Measurements from ENCODE around the gene URB1.

DNA sequence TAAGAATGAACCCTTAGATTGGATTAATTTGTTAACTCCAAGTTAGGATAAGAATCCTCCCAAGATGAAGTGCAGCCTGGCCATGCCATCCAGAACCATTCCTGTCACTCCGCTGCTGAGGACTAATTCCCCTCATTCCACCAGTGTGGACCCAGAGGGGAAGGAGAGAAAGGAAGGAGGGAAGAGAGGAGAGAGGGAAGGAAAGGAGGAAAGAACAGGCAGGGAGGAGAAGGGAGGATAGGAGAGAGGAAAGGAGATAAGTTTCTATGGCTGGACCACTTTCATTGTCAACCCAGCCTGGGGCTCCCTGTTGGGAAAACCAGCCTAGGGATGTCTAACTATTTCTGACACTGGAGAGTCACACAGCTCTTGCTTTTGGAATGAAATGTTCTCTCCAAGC, 89.4 kb downstream of the URB1 start:
- no peak for TF ChIP-seq POLR2AphosphoS5 (IDR thresholded peaks at IDR 0.05; ENCODE audit: low read depth, low read length)
- TF ChIP-seq, protein P1, sequence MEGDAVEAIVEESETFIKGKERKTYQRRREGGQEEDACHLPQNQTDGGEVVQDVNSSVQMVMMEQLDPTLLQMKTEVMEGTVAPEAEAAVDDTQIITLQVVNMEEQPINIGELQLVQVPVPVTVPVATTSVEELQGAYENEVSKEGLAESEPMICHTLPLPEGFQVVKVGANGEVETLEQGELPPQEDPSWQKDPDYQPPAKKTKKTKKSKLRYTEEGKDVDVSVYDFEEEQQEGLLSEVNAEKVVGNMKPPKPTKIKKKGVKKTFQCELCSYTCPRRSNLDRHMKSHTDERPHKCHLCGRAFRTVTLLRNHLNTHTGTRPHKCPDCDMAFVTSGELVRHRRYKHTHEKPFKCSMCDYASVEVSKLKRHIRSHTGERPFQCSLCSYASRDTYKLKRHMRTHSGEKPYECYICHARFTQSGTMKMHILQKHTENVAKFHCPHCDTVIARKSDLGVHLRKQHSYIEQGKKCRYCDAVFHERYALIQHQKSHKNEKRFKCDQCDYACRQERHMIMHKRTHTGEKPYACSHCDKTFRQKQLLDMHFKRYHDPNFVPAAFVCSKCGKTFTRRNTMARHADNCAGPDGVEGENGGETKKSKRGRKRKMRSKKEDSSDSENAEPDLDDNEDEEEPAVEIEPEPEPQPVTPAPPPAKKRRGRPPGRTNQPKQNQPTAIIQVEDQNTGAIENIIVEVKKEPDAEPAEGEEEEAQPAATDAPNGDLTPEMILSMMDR (IDR thresholded peaks at IDR 0.05): no peak
